Muscle layer of duodenum (tissue), 2 donors: ENCODE results near the gene BST1.
"Not testable (repeated sequence)": the region's sequence is repeated elsewhere in the genome, so short reads cannot be mapped to it uniquely, and the experiment has no call there.

Experiments
- H3K27ac ChIP-seq: one replicate; pipeline ENCODE4 v1.7.0; 2013; ENCODE audit warnings: mild to moderate bottlenecking, low read length
- H3K27me3 ChIP-seq: one replicate; pipeline ENCODE4 v1.7.0; 2013; ENCODE audit warnings: low read depth, mild to moderate bottlenecking, control low read depth, low read length
- H3K36me3 ChIP-seq, 2 donors: one replicate each; pipeline ENCODE4 v1.7.0; 2013; ENCODE audit warnings: low read length in 2 of 2, control low read depth in 1 of 2, mild to moderate bottlenecking in 1 of 2; ENCODE audit not compliant: insufficient read depth in 2 of 2, control insufficient read depth in 1 of 2
- H3K4me1 ChIP-seq, 2 donors: one replicate each; pipeline ENCODE4 v1.7.0; 2013; ENCODE audit warnings: low read length in 2 of 2, mild to moderate bottlenecking in 2 of 2, control low read depth in 1 of 2, moderate library complexity in 1 of 2; ENCODE audit not compliant: insufficient read depth in 2 of 2, control insufficient read depth in 1 of 2
- H3K4me3 ChIP-seq, 2 donors: one replicate each; pipeline ENCODE4 v1.7.0; 2013; ENCODE audit warnings: low read length in 2 of 2, low read depth in 1 of 2, mild to moderate bottlenecking in 1 of 2
- H3K9me3 ChIP-seq, 2 donors: one replicate each; pipeline ENCODE4 v1.7.0; 2013; ENCODE audit warnings: low read length in 2 of 2, control low read depth in 1 of 2, mild to moderate bottlenecking in 1 of 2; ENCODE audit not compliant: control insufficient read depth in 1 of 2
- donor health status: healthy.

The BST1 gene

GRCh38 chr4:15749001-15749400 lies 46.1 kb downstream of the BST1 start:
- Histone ChIP-seq H3K27ac (no peak overlapping the region), H3K9me3 (no peaks in the 10 kb centered on the region), H3K36me3 (no peaks in the 10 kb centered on the region), H3K4me3 (no peak overlapping the region), H3K4me1 (no peaks in the 10 kb centered on the region), H3K27me3 (no peaks in the 10 kb centered on the region)

GRCh38 chr4:15751153-15751552 lies 48.3 kb downstream of the BST1 start:
- Histone ChIP-seq H3K27ac (no peak overlapping the region), H3K36me3 (no peaks in the 10 kb centered on the region), H3K27me3 (no peaks in the 10 kb centered on the region), H3K9me3 (no peaks in the 10 kb centered on the region), H3K4me3 (no peak overlapping the region), H3K4me1 (no peaks in the 10 kb centered on the region)

DNA sequence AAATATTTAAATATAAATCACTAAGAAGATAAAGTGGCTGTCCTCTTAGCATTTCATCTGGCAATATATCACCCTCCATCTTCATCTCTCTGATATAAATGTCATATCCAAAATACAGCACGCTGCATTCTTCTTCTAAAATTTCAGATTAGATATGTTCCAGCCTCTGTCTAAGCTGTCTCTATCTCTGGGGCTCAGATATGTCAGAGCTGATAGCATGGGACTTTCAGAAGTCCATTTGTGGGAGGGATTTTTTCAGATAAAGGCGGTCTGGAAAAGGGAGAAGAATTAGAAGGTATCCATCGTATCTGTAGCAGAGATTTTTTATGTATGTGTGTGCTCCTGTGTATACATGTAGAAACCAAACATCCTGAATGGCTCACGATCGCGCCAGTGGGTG lies 50.2 kb downstream of the BST1 start:
- Histone ChIP-seq H3K36me3 (no peaks in the 10 kb centered on the region), H3K4me1 (no peaks in the 10 kb centered on the region), H3K4me3 (no peak overlapping the region), H3K9me3 (no peaks in the 10 kb centered on the region), H3K27me3 (no peaks in the 10 kb centered on the region), H3K27ac (no peak overlapping the region)

GRCh38 chr4:15753786-15754185 lies 50.9 kb downstream of the BST1 start:
- no peaks in the 10 kb centered on the region for H3K27me3 ChIP-seq
- no peaks in the 10 kb centered on the region for H3K4me1 ChIP-seq
- H3K4me3 ChIP-seq, result no peak overlapping the region
- H3K9me3 ChIP-seq, result no peaks in the 10 kb centered on the region
- H3K36me3 ChIP-seq, result no peaks in the 10 kb centered on the region
- H3K27ac ChIP-seq, result no peak overlapping the region

GRCh38 chr4:15754323-15754722 lies 51.5 kb downstream of the BST1 start:
- Histone ChIP-seq H3K36me3 (no peaks in the 10 kb centered on the region), H3K4me3 (no peak overlapping the region), H3K9me3 (no peaks in the 10 kb centered on the region), H3K4me1 (no peaks in the 10 kb centered on the region), H3K27me3 (no peaks in the 10 kb centered on the region), H3K27ac (no peak overlapping the region)

GRCh38 chr4:15755321-15756155 lies 52.7 kb downstream of the BST1 start:
- Histone ChIP-seq H3K4me1 (no peaks in the 10 kb centered on the region), H3K27ac (no peak overlapping the region), H3K27me3 (no peaks in the 10 kb centered on the region)

DNA sequence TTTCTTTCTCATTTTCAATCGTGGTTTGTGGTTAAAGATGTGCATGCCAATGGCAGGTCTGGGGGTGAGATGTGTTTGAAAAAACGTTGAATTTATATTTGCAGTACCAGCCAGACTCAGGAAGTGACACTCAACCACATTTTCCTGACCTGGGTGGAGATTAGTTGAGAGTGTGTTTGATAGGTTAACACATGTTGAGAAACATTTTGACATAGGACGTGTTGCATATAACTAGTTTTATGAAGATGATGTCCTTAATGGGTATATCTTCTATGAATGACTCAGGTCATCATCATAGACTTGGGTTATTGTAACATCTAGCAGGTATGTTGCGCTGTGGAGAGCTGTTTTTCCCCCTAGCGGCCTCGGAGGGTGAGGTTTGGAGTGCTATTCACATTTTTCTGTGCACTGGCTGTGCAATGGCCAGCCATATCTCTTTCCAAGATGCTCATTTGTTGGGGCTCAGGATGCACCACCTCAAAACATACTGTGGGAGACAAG lies 53.5 kb downstream of the BST1 start:
- Histone ChIP-seq H3K9me3 (no peaks in the 10 kb centered on the region), H3K36me3 (no peaks in the 10 kb centered on the region), H3K27me3 (no peaks in the 10 kb centered on the region), H3K4me3 (no peak overlapping the region), H3K4me1 (no peaks in the 10 kb centered on the region), H3K27ac (no peak overlapping the region)

More at GRCh38 chr4:15755321-15756155, 52.7 kb downstream of the BST1 start:
- Histone ChIP-seq H3K4me3 (no peak overlapping the region), H3K36me3 (no peaks in the 10 kb centered on the region), H3K9me3 (no peaks in the 10 kb centered on the region)

DNA sequence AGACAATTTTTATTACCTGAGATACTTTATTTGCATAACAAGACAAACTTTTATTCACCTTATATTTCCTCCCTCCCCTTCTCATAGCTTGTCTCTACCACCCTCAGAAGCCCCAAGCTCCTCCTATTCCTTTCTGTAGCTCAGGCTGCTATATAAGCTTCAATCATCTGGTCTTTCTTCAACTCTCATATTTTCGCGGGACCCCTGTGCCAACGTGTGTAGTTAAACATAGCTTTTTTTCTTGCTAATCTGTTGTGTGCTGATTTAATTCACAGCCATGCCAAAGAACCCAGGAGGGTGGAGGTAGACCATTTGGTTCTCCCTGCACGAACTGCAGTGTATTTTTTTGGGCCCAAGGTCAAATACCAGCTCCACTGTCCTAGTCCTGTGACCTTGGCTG lies 54.2 kb downstream of the BST1 start:
- Histone ChIP-seq H3K4me1 (no peaks in the 10 kb centered on the region), H3K36me3 (no peaks in the 10 kb centered on the region), H3K4me3 (no peak overlapping the region), H3K9me3 (no peaks in the 10 kb centered on the region), H3K27me3 (no peaks in the 10 kb centered on the region), H3K27ac (no peak overlapping the region)

DNA sequence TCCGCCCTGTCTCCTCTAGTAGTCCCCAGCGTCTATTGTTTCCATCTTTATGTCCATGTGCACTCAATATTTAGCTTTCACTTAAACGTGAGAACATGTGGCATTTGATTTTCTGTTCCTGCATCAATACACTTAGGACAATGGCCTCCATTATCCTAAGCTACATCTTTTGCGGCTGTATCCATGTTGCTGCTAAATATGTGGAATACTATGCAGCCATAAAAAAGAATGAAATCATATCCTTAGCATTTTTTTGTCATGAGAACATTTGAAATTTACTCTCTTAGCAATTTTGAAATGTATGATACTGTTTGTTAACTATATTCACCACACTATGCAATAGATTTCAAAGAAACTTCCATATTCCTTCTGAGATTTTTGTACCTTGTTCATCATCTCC lies 55.4 kb downstream of the BST1 start:
- Histone ChIP-seq H3K27ac (no peak overlapping the region), H3K4me1 (no peaks in the 10 kb centered on the region), H3K27me3 (no peaks in the 10 kb centered on the region), H3K9me3 (no peaks in the 10 kb centered on the region), H3K4me3 (no peak overlapping the region), H3K36me3 (no peaks in the 10 kb centered on the region)

- H3K36me3 ChIP-seq, H3K27ac ChIP-seq, H3K27me3 ChIP-seq, H3K4me3 ChIP-seq, H3K4me1 ChIP-seq, H3K9me3 ChIP-seq: not testable (repeated sequence)
Observed at GRCh38 chr4:15762460-15762859, 59.6 kb downstream of the BST1 start.

- H3K36me3 ChIP-seq, result no peaks in the 10 kb centered on the region
- no peaks in the 10 kb centered on the region for H3K27me3 ChIP-seq
- no peaks in the 10 kb centered on the region for H3K9me3 ChIP-seq
- H3K4me3 ChIP-seq, result no peak overlapping the region
- H3K27ac ChIP-seq, result no peak overlapping the region
- H3K4me1 ChIP-seq, result no peaks in the 10 kb centered on the region
Observed at GRCh38 chr4:15765391-15765790, 62.5 kb downstream of the BST1 start.
